ENCODE results near the gene MSRB3.

The MSRB3 gene

DNA sequence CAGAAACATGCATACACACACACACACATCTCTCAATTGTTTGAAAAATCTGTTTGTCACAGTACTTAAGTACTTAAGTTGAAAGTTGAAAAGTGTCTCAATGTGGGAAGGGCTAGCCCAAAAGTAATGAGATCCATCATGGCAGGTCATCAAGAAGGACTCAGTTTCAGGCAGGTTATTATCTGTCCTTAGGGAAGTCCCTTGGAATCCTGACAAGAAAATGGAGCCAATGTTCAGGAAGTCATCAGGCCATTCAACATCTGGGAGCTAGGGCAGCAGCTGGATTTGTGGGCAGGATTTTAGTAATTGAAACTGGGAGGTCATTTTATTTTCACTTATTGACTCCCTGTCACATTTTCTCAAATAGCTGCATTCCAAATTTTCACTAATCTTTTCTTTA is 56.0 kb downstream of the MSRB3 start:
- Histone ChIP-seq H3K4me1 (ENCODE audit: control insufficient read depth in 1 of 2, insufficient read depth in 1 of 2, low read depth in 1 of 2, low read length in 1 of 2) (peaks cover 13 to 37% of the 10 kb centered on the region in 2 experiments), H3K36me3 (peaks cover 5% of the 10 kb centered on the region), H3K4me3 (ENCODE audit: low read depth in 1 of 2, low read length in 1 of 2) (no peak overlapping the region), H3K9me3 (no peaks in the 10 kb centered on the region), H3K27me3 (no peaks in the 10 kb centered on the region), H3K27ac (no peak overlapping the region)
- no peak for TF ChIP-seq CTCF (IDR thresholded peaks at IDR 0.05)

GRCh38 chr12:65335021-65335714 is 56.7 kb downstream of the MSRB3 start:
- Histone ChIP-seq H3K36me3 (peaks cover 5% of the 10 kb centered on the region), H3K4me1 (ENCODE audit: control insufficient read depth in 1 of 2, insufficient read depth in 1 of 2, low read depth in 1 of 2, low read length in 1 of 2) (peaks cover 13 to 35% of the 10 kb centered on the region in 2 experiments), H3K9me3 (no peaks in the 10 kb centered on the region), H3K4me3 (ENCODE audit: low read depth in 1 of 2, low read length in 1 of 2) (no peak overlapping the region), H3K27ac (no peak overlapping the region), H3K27me3 (no peaks in the 10 kb centered on the region)
- no peak for TF ChIP-seq CTCF (IDR thresholded peaks at IDR 0.05)

GRCh38 chr12:65335981-65336380 is 57.5 kb downstream of the MSRB3 start:
- Histone ChIP-seq H3K9me3 (no peaks in the 10 kb centered on the region), H3K4me1 (ENCODE audit: control insufficient read depth in 1 of 2, insufficient read depth in 1 of 2, low read depth in 1 of 2, low read length in 1 of 2) (peaks cover 13 to 35% of the 10 kb centered on the region in 2 experiments), H3K36me3 (peaks cover 5% of the 10 kb centered on the region), H3K27me3 (no peaks in the 10 kb centered on the region), H3K4me3 (ENCODE audit: low read depth in 1 of 2, low read length in 1 of 2) (no peak overlapping the region), H3K27ac (no peak overlapping the region)
- no peak for TF ChIP-seq CTCF (IDR thresholded peaks at IDR 0.05)

DNA sequence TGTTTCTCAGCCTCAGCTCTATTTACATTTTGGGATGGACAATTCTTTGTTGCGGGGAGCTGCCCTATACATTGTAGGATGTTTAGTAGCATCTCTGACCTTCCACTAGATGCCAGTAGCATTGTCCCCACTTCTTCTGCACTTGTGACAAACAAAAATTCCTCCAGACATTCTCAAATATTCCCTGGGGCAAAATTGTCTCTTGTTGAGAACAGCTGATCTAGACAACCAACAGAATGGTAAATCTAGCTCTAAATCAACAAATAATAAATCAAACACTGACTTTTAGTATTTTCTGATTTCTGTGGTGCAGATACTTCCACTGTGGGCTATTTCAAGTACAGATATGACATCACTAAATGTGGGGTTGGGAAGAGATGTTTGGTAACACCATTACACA is 60.7 kb downstream of the MSRB3 start:
- TF ChIP-seq CTCF (IDR thresholded peaks at IDR 0.05) = no peak
- no peaks in the 10 kb centered on the region for H3K27me3 ChIP-seq

DNA sequence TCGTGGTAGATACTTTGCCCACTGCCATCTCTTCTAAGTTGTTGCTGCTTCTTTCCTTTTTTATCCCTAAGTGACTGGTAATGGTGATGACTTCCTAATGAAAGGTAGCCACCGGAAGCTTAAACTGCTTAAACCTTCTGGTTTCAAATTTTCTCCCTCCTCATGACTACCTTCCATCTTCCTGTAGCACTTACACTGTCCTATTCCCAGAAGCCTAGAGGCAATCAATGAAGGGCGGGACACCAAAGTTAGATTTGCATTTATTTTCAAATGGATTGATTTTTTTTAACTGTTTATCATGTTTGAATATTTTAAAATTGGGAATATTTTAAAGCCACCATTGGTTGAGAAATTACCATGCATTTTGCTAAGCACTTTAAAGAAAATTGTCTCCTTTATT is 64.7 kb downstream of the MSRB3 start:
- TF ChIP-seq CTCF (IDR thresholded peaks at IDR 0.05) = no peak
- Histone ChIP-seq H3K4me1 (ENCODE audit: control insufficient read depth in 1 of 2, insufficient read depth in 1 of 2, low read depth in 1 of 2, low read length in 1 of 2) (peaks cover 0 to 9% of the 10 kb centered on the region in 2 experiments), H3K27me3 (no peaks in the 10 kb centered on the region), H3K9me3 (no peaks in the 10 kb centered on the region), H3K4me3 (ENCODE audit: low read depth in 1 of 2, low read length in 1 of 2) (no peak overlapping the region), H3K36me3 (no peaks in the 10 kb centered on the region), H3K27ac (no peak overlapping the region)

More for the DNA sequence above, 60.7 kb downstream of the MSRB3 start:
- Histone ChIP-seq H3K4me1 (ENCODE audit: control insufficient read depth in 1 of 2, insufficient read depth in 1 of 2, low read depth in 1 of 2, low read length in 1 of 2) (peaks cover 5 to 16% of the 10 kb centered on the region in 2 experiments), H3K36me3 (peaks cover 5% of the 10 kb centered on the region), H3K4me3 (ENCODE audit: low read depth in 1 of 2, low read length in 1 of 2) (no peak overlapping the region), H3K9me3 (no peaks in the 10 kb centered on the region), H3K27ac (no peak overlapping the region)
